WI38 (cell line): Measurements from ENCODE around the gene KMT5B.

Experiments
- H3K4me3 ChIP-seq: 2 replicates; pipeline ENCODE4 v1.5.1; 2011; ENCODE audit warnings: low read depth, mild to moderate bottlenecking, control low read depth, low read length
- TF ChIP-seq, protein P1 (sequence below): IDR thresholded peaks from 2 replicates; pipeline ENCODE4 v1.5.1; 2012; ENCODE audit warnings: low read depth, mild to moderate bottlenecking, control low read depth, low read length

Gene KMT5B

DNA sequence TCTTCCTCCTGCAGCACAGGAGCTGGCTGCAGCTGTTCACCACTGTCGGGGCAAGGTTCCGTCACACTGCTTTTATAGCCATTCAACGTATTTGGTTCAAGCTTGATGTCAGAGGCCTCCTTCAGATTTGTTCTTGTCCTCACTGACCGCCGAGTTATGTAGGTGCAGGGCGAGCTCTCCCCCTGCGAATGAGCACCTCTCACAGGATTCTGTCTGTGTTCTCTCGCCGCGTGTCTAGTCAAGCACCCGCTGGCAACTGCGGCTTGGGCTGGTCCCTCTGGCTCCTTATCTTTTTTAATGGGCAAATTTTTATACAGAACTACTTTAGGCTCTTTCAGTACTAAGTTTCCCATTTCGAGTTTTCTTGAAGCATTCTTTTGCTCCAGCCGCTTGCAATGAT, 54.5 kb downstream of the KMT5B start:
- TF ChIP-seq, protein P1, sequence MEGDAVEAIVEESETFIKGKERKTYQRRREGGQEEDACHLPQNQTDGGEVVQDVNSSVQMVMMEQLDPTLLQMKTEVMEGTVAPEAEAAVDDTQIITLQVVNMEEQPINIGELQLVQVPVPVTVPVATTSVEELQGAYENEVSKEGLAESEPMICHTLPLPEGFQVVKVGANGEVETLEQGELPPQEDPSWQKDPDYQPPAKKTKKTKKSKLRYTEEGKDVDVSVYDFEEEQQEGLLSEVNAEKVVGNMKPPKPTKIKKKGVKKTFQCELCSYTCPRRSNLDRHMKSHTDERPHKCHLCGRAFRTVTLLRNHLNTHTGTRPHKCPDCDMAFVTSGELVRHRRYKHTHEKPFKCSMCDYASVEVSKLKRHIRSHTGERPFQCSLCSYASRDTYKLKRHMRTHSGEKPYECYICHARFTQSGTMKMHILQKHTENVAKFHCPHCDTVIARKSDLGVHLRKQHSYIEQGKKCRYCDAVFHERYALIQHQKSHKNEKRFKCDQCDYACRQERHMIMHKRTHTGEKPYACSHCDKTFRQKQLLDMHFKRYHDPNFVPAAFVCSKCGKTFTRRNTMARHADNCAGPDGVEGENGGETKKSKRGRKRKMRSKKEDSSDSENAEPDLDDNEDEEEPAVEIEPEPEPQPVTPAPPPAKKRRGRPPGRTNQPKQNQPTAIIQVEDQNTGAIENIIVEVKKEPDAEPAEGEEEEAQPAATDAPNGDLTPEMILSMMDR: no peak
- no peak overlapping the region for H3K4me3 ChIP-seq

DNA sequence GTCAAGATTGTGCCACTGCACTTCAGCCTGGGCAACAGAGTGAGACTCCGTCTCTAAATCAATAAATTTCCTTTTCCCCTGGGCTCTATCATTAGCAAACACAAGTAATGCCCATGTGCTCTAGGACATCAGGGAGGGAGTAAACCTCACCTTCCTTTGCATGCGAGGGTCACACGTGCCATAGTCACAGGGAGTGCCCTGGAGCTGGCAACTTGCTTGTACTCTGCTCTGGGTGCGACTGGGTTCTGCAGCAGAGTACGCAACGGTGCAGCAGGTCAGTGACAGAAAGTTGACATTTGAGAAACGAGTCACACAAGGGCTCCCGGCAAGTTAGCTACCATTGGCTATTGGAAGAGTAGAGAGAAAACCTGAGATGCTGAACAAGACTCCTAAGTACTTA, 59.4 kb downstream of the KMT5B start:
- no peak overlapping the region for H3K4me3 ChIP-seq
- TF ChIP-seq, protein P1: no peak

DNA sequence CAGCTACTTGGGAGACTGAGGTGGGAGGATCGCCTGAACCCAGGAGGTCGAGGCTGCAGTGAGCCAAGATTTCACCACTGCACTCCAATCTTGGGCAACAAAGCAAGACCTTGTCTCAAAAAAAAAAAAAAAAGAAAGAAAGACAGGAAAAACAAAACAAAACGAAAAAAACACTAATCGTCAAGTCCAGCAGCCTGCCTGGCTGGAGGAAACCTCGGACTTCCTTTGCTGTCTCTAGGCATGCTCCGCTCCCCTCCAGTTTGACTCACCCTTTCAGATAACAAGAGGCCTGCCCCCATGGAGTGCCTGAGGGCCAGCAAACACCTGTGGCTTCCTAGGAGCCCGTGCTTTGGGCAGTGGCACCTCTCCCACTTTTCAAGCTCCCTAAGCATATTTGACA, 63.1 kb downstream of the KMT5B start:
- TF ChIP-seq, protein P1: no peak
- H3K4me3 ChIP-seq: no peak overlapping the region

DNA sequence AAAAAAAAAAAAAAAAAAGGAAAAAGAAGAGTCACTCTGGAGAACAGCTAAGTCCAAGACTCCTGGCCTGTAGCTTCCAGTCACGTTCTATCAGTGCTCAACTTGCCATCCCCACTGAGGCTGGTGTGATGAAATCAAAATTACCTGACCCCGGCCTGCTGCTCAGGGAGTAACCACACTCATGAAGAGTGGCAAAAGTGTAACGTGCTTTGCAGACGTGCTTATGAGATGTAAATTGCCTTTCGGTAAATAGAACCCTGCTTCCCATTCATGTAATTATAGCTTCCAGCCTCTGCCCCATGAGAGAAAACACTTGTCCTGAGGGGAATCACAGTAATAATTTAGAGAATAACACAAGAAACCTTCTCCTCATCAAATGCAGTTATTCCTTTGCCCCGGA, 63.7 kb downstream of the KMT5B start:
- no peak overlapping the region for H3K4me3 ChIP-seq
- TF ChIP-seq, protein P1: no peak

DNA sequence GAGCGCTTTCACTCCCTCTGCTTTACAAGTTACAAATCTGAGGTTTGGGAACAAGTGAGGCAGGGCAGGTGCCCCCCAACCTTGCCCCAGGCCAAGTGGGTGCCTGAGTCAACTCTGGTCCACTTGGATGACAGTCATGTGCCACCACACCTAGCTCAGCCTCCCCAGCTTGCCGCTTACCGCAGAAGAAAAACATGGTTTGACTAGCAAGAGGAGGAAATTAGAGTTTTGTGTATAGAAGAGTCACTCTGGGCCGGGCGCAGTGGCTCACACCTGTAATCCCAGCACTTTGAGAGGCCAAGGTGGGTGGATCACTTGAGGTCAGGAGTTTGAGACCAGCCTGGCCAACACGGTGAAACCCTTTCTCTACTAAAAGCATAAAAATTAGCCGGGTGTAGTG, 64.2 kb downstream of the KMT5B start:
- no peak overlapping the region for H3K4me3 ChIP-seq
- TF ChIP-seq, protein P1: no peak

DNA sequence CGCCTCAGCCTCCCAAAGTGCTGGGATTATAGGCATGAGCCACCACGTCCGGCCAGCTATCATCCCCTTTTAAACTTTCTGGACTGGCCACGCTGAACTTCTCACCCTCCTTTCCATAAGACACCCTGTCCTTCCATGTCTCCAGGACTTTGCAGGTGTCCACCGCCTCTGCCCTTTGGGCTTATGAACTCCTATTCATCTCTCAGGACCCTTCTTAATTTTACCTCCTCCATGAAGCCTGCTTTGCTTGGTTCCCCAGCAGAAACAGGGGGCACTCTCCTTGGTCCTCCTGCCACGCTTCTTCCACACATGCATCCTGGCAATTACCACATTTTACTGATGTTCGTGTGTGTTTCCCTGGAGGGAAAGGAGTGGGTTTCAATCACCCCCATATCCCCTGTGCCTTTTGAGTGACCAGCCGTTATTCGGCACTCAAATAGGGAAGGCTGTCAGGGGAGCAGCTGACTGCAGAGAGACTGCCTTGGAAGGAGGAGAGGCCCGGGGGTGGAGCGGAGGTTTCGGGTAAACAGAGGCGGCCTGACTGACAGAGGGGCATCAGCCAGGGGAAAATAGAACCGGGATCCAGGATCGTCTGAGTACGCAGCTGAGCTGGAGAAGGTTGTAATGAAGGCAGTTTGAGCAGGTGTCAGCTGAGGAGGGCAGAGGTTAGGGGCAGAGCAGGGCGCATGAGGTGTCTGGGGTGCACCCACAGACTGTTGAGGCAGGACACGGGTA, 64.9 kb downstream of the KMT5B start:
- no peak overlapping the region for H3K4me3 ChIP-seq
- TF ChIP-seq, protein P1: no peak

DNA sequence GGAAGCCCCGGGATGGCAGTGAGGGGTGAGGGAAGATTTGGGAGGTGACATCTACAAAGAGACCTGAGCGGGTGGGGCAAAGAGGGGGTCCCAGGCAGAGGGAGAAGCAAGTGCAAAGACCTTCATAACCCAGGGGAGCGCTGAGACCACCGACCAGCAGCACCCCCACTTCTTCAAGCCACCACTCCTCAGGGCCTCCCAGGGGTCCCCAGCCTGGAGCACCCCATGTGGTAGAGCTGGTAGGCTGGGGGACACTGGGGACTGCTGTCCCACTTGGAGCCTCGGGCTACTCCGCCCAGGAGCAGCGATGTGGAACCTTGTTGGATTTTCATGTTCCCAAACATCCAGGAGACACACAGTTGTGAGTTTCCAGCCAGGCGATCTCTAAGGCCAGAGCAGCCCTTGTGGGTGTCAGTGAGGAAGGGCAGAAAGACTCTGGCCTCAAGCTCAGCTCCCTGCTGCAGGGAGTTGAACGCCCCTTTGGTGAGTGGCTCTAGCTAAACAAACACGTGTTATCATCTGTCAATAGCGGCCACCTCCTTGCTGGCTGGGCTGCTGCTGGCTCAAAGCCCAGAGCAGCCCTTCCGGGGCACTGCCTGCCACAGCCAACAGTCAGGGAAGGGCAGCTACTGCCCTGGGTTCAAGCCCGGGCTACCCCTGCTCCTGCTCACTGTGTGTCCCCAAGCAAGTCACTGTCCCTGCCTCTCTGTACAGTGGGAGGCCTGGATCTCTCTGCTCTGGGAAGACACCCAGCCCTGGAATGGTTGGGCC, 66.2 kb downstream of the KMT5B start:
- TF ChIP-seq, protein P1: no peak
- no peak overlapping the region for H3K4me3 ChIP-seq
